ENCODE measurements around the gene EPHA2. TPM values are rescaled to one million over a fixed set of nuclear protein-coding genes. Genes with fewer than 3 reads are reported as not detected.

The EPHA2 gene
- total RNA-seq, 1 donor from 2014 or later, result 28.3 TPM

DNA sequence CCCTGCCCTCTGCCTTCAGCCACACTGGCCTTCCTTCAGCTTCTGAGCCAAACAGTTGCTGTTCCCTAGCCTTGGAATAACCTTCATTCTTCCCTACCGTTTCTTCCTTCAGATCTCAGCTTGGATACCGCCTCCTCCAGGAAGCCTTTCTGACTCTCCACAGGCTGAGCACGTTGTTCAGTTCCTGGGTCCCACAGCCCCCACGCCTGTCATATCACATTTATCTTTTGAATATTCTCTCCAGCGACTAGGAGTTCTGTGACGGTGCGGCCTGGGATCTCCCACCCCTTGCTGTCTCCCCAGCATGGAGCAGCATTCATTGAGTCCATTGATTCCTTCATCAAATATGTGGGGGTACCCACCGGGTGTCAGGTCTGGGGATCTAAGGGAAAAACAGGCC lies 39.2 kb downstream of the EPHA2 start:
- Mint-ChIP-seq H3K27me3 (peaks cover 3% of the 10 kb centered on the region), H3K4me1 (ENCODE audit: low read depth) (peaks cover 34% of the 10 kb centered on the region), H3K9me3 (ENCODE audit: low read depth) (no peaks in the 10 kb centered on the region), H3K36me3 (ENCODE audit: insufficient read depth) (no peaks in the 10 kb centered on the region), H3K27ac (peak overlapping the region; percentile 91), H3K4me3 (ENCODE audit: low read depth) (no peak overlapping the region)
- DNase-seq (ENCODE audit: low spot score, unreplicated experiment), result no peak
- TF ChIP-seq, protein P1, sequence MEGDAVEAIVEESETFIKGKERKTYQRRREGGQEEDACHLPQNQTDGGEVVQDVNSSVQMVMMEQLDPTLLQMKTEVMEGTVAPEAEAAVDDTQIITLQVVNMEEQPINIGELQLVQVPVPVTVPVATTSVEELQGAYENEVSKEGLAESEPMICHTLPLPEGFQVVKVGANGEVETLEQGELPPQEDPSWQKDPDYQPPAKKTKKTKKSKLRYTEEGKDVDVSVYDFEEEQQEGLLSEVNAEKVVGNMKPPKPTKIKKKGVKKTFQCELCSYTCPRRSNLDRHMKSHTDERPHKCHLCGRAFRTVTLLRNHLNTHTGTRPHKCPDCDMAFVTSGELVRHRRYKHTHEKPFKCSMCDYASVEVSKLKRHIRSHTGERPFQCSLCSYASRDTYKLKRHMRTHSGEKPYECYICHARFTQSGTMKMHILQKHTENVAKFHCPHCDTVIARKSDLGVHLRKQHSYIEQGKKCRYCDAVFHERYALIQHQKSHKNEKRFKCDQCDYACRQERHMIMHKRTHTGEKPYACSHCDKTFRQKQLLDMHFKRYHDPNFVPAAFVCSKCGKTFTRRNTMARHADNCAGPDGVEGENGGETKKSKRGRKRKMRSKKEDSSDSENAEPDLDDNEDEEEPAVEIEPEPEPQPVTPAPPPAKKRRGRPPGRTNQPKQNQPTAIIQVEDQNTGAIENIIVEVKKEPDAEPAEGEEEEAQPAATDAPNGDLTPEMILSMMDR (IDR thresholded peaks at IDR 0.05; ENCODE audit: unreplicated experiment), result no peak

GRCh38 chr1:16116002-16116401 lies 39.9 kb downstream of the EPHA2 start:
- no peaks in the 10 kb centered on the region for H3K36me3 Mint-ChIP-seq (ENCODE audit: insufficient read depth)
- H3K27ac Mint-ChIP-seq, result peak overlapping the region; percentile 91
- H3K9me3 Mint-ChIP-seq (ENCODE audit: low read depth), result no peaks in the 10 kb centered on the region
- H3K27me3 Mint-ChIP-seq, result peaks cover 3% of the 10 kb centered on the region
- DNase-seq (ENCODE audit: low spot score, unreplicated experiment), result peak; percentile 19
- H3K4me3 Mint-ChIP-seq (ENCODE audit: low read depth), result no peak overlapping the region
- H3K4me1 Mint-ChIP-seq (ENCODE audit: low read depth), result peaks cover 32% of the 10 kb centered on the region
- TF ChIP-seq, protein P1 (IDR thresholded peaks at IDR 0.05; ENCODE audit: unreplicated experiment), result no peak

- no peak overlapping the region for H3K4me3 Mint-ChIP-seq (ENCODE audit: low read depth)
- peak overlapping the region; percentile 91 for H3K27ac Mint-ChIP-seq
- TF ChIP-seq, protein P1 (IDR thresholded peaks at IDR 0.05; ENCODE audit: unreplicated experiment), result no peak
- H3K9me3 Mint-ChIP-seq (ENCODE audit: low read depth), result no peaks in the 10 kb centered on the region
- H3K27me3 Mint-ChIP-seq, result peaks cover 3% of the 10 kb centered on the region
- DNase-seq (ENCODE audit: low spot score, unreplicated experiment), result no peak
- no peaks in the 10 kb centered on the region for H3K36me3 Mint-ChIP-seq (ENCODE audit: insufficient read depth)
- H3K4me1 Mint-ChIP-seq (ENCODE audit: low read depth), result peaks cover 29% of the 10 kb centered on the region
Measured at GRCh38 chr1:16115468-16115983, 40.3 kb downstream of the EPHA2 start.

GRCh38 chr1:16114527-16115467 lies 41.1 kb downstream of the EPHA2 start:
- peaks cover 3% of the 10 kb centered on the region for H3K27me3 Mint-ChIP-seq
- peak overlapping the region; percentile 69 for H3K27ac Mint-ChIP-seq
- TF ChIP-seq, protein P1 (IDR thresholded peaks at IDR 0.05; ENCODE audit: unreplicated experiment), result no peak
- DNase-seq (ENCODE audit: low spot score, unreplicated experiment), result no peak
- H3K4me3 Mint-ChIP-seq (ENCODE audit: low read depth), result no peak overlapping the region
- H3K4me1 Mint-ChIP-seq (ENCODE audit: low read depth), result peaks cover 29% of the 10 kb centered on the region
- no peaks in the 10 kb centered on the region for H3K36me3 Mint-ChIP-seq (ENCODE audit: insufficient read depth)
- no peaks in the 10 kb centered on the region for H3K9me3 Mint-ChIP-seq (ENCODE audit: low read depth)

DNA sequence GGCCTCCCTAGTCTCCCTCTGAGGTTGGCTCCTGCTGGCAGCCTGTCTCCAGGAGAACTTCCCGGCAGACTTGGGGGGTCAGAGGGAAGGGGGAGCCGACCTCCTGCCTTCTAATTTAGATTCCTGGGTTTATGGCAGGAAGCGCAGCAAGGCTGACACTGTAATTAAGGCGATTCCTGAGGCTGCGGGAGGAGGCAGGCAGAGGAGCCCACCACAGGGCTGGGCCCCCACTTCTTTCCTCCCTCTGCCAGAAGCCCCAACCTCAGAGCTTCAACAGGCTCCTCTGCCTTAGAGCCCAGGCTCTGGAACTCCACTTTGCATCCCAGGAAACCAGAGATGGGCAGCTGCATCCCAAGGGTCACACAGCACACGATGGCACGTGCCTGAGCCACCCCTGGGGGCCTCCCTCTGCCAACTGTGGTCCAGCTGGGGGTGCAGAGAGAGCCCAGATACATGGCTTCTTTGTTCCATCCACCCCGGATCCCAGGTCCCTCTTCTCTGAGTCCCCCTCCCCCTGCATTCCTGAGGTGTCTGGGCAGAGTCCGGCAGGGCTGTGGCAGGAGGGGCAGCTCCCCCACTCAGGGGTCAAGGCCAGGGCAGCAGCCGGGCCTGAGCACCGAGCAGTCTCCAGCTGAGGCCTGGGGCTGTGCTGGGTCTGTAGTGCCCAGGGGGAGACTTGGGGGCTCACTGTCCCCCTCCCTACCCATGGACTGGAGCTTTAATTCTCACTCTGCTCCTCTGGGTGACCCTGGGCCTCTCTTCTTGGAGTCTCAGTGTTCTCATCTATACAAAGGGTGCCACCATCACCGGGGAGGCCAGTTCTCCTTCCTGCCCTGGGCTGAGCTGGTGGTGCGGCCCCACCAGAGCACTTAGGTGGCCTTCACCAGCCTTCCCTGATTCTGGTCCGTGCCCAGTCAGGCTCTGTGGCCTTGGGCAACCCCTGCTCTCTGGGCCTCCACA lies 43.0 kb downstream of the EPHA2 start:
- peak; percentile 62 for DNase-seq (ENCODE audit: low spot score, unreplicated experiment)
- Mint-ChIP-seq H3K27me3 (peaks cover 3% of the 10 kb centered on the region), H3K27ac (peak overlapping the region; percentile 74), H3K36me3 (ENCODE audit: insufficient read depth) (peaks cover 2% of the 10 kb centered on the region), H3K4me3 (ENCODE audit: low read depth) (no peak overlapping the region), H3K4me1 (ENCODE audit: low read depth) (peaks cover 29% of the 10 kb centered on the region), H3K9me3 (ENCODE audit: low read depth) (peaks cover 4% of the 10 kb centered on the region)
- TF ChIP-seq, protein P1 (IDR thresholded peaks at IDR 0.05; ENCODE audit: unreplicated experiment), result no peak

All from progenitor cell of endocrine pancreas (in vitro differentiated cells).